Medulla oblongata (tissue), 1 donor: ENCODE data around the gene TM9SF4.
A peak's percentile ranks its signal among the peaks of the same experiment; 100 is the strongest.
"Not testable (repeated sequence)": the region's sequence is repeated elsewhere in the genome, so short reads cannot be mapped to it uniquely, and the experiment has no call there.

Experiments
- DNase-seq: peaks from one replicate; pipeline ENCODE4 v3.0.0-alpha.2; 2015; ENCODE audit errors: extremely low spot score

Gene TM9SF4

GRCh38 chr20:32158351-32158750 is 48.8 kb downstream of the TM9SF4 start:
- DNase-seq, result no peak

GRCh38 chr20:32158943-32159660 is 49.6 kb downstream of the TM9SF4 start:
- no peak for DNase-seq

GRCh38 chr20:32159766-32160221 is 50.3 kb downstream of the TM9SF4 start:
- DNase-seq, result no peak

GRCh38 chr20:32160341-32160740 is 50.8 kb downstream of the TM9SF4 start:
- no peak for DNase-seq

- DNase-seq, result no peak
Observed at GRCh38 chr20:32162351-32162750, 52.8 kb downstream of the TM9SF4 start.

GRCh38 chr20:32163951-32164350 is 54.4 kb downstream of the TM9SF4 start:
- no peak for DNase-seq

GRCh38 chr20:32164984-32165735 is 55.6 kb downstream of the TM9SF4 start:
- DNase-seq, result no peak

GRCh38 chr20:32165836-32166545 is 56.5 kb downstream of the TM9SF4 start:
- peak; percentile 7 for DNase-seq

GRCh38 chr20:32167552-32167951 is 58.0 kb downstream of the TM9SF4 start:
- DNase-seq, result no peak

GRCh38 chr20:32168184-32168910 is 58.8 kb downstream of the TM9SF4 start:
- no peak for DNase-seq

GRCh38 chr20:32177696-32178095 is 68.2 kb downstream of the TM9SF4 start:
- DNase-seq, result not testable (repeated sequence)

- no peak for DNase-seq
Observed at GRCh38 chr20:32179515-32179914, 70.0 kb downstream of the TM9SF4 start.

GRCh38 chr20:32179934-32180333 is 70.4 kb downstream of the TM9SF4 start:
- DNase-seq, result no peak

- DNase-seq, result no peak
Observed at GRCh38 chr20:32181606-32182005, 72.1 kb downstream of the TM9SF4 start.

GRCh38 chr20:32183947-32184635 is 74.6 kb downstream of the TM9SF4 start:
- DNase-seq, result no peak

GRCh38 chr20:32184961-32185603 is 75.6 kb downstream of the TM9SF4 start:
- DNase-seq, result no peak

- no peak for DNase-seq
Observed at GRCh38 chr20:32186506-32186905, 77.0 kb downstream of the TM9SF4 start.

- DNase-seq, result no peak
Observed at GRCh38 chr20:32188376-32189122, 79.0 kb downstream of the TM9SF4 start.

GRCh38 chr20:32189123-32189410 is 79.6 kb downstream of the TM9SF4 start:
- no peak for DNase-seq
